Epithelial cell of esophagus (primary cell): ENCODE measurements around the gene ZDHHC11B.
A peak's percentile ranks its signal among the peaks of the same experiment; 100 is the strongest.
"Not testable (repeated sequence)": the region's sequence is repeated elsewhere in the genome, so short reads cannot be mapped to it uniquely, and the experiment has no call there.

Experiments
- DNase-seq: peaks from one replicate; pipeline ENCODE4 v3.0.0; 2010; ENCODE audit warnings: low read depth
- H3K4me3 ChIP-seq: 2 replicates; pipeline ENCODE4 v1.5.1; 2011; ENCODE audit warnings: mild to moderate bottlenecking, low read length, control low read depth
- TF ChIP-seq, protein P1 (sequence below): IDR thresholded peaks from 2 replicates; pipeline ENCODE4 v1.5.1; 2011; ENCODE audit warnings: low read depth, mild to moderate bottlenecking, low read length, control low read depth, inconsistent platforms; ENCODE audit not compliant: insufficient read depth; ENCODE audit errors: missing control alignments

Gene ZDHHC11B

DNA sequence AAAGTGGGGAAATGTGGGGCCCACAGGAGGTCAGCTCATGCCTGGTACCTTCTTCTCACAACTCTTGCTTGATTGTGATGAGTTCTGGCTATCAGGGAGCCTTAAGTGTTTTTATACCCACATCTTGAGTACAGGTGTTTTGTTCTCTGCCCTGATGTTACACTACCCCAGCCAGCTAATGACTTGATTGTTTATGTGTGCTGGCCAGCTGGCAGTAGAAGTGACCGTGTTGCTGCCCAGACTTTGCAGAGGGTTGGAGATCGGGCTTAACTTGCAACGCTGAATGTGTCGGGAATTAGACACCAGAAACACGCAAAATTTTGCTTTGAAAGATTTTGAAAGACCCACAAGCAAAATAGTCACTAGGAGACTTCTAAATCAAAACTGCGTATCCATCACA lies 16.9 kb upstream of the ZDHHC11B start:
- H3K4me3 ChIP-seq = no peak overlapping the region
- no peak for DNase-seq
- TF ChIP-seq, protein P1, sequence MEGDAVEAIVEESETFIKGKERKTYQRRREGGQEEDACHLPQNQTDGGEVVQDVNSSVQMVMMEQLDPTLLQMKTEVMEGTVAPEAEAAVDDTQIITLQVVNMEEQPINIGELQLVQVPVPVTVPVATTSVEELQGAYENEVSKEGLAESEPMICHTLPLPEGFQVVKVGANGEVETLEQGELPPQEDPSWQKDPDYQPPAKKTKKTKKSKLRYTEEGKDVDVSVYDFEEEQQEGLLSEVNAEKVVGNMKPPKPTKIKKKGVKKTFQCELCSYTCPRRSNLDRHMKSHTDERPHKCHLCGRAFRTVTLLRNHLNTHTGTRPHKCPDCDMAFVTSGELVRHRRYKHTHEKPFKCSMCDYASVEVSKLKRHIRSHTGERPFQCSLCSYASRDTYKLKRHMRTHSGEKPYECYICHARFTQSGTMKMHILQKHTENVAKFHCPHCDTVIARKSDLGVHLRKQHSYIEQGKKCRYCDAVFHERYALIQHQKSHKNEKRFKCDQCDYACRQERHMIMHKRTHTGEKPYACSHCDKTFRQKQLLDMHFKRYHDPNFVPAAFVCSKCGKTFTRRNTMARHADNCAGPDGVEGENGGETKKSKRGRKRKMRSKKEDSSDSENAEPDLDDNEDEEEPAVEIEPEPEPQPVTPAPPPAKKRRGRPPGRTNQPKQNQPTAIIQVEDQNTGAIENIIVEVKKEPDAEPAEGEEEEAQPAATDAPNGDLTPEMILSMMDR = no peak

DNA sequence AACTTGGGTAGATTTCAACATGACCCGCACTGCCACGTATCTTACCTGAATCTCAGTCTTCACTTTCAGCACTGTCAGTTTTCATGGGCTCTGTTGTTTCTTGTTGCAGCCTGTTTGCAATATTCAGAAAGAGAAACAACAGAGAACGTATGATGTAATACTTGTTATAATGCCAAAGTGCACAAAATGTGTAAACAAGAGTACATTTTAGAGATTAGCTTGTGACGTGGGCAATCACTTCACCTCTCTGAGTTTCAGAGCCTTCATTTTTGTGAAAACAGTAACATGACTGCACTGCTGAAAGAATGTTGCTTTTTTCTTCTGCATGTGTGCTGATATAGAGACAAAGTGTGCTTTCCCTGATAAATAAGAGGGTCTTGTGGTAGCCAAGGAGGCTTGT lies 16.5 kb upstream of the ZDHHC11B start:
- not testable (repeated sequence) for DNase-seq

DNA sequence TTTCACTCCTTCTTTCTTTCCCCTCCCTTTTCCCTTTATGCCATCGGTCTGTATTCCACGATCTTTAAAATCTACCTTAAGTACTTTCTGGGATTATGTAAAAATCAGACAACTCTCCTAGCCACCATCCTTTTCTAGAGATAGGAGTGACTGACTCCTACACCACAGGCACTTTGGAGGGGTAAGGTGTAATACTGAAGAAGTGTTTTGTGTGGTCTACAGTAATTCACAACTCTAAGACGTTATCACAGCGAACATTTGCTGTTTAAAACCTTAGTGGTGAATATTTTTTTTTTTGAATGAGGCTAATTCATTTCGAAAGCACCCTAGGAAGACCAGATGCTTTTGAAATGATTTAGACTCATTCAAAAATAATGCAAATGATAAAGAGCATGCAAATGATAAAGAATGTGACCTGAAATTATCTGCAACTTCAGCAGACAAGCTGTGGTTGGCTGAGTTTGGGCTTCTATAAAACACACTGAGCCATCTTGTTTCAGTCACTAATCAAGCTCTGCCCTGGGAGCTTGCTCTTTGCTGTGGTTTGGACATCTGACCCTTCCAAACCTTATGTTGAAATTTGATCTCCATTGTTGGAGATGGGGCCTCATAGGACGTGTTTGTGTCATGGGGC lies 14.1 kb upstream of the ZDHHC11B start:
- H3K4me3 ChIP-seq, DNase-seq: not testable (repeated sequence)

More for the DNA sequence above, 16.5 kb upstream of the ZDHHC11B start:
- not testable (repeated sequence) for H3K4me3 ChIP-seq

DNA sequence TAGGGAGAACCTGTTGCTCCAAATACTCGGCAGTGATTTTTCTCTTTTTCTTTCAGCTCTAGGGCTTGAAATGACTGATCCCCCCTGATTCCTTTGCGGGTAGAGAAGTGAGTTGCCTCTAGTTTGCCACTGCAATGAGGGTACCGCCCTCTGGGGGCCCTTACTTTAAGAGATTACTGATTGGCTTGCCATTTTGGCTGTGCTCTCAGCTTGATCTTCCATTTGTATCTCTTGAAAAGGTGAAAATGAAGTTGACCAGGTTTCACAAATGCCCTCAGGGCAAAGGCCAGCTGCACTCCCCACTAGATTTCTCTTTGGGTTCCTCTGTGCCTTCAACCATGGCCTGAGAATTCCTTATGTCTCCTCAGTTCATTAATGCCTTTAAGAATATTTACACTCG lies 13.5 kb upstream of the ZDHHC11B start:
- DNase-seq = not testable (repeated sequence)

DNA sequence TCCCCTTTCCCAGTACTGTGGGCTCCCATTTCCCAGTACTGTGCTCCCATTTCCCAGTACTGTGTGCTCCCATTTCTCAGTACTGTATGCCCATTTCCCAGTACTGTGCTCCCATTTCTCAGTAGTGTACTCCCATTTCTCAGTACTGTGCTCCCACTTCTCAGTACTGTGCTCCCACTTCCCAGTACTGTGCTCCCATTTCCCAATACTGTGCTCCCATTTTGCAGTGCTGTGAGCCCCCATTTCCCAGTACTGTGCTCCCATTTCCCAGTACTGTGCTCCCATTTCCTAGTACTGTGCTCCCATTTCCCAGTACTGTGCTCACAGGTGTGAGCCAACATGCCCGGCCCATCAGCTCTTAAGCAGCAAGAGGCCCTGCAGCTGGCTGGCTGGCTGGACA lies 11.3 kb upstream of the ZDHHC11B start:
- not testable (repeated sequence) for DNase-seq, H3K4me3 ChIP-seq

More for the DNA sequence above, 13.5 kb upstream of the ZDHHC11B start:
- H3K4me3 ChIP-seq = not testable (repeated sequence)

DNA sequence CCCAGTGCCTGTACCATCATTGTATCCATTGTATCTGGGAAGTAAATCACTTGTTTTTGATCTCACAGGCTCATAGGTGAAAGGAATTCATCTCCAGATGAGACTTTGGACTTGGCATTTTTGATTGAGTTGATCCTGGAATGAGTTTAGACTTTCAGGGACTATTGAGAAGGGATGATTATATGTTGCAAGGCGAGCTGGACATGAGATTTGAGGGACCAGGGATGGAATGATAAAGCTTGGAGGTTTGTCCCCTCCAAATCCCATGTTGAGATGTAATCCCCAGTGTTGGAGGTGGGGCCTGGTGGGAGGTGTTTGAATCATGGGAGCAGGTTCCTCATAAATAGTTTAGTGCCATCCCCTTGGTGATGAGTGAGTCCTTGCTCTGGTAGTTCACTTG lies 10.4 kb upstream of the ZDHHC11B start:
- not testable (repeated sequence) for H3K4me3 ChIP-seq, DNase-seq

DNA sequence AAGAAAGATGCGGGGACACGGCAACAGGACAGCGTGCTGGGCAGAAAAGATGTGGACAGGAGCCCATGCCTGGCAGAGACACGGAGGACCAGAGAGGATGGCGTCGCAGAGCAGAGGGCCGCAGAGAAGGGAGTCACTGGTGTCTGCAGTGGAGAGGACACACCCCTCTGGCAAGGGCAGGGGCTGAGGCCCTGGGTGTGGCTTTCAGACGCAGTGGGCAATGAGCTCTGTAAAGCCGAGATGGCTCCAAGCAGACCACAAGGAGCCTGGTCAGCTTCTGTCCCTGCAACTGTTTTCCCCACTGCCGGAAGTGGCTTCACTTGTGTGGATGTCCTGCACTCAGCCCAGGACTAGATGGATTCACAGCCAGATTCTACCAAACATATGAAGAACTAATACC lies 4.2 kb upstream of the ZDHHC11B start:
- not testable (repeated sequence) for DNase-seq

DNA sequence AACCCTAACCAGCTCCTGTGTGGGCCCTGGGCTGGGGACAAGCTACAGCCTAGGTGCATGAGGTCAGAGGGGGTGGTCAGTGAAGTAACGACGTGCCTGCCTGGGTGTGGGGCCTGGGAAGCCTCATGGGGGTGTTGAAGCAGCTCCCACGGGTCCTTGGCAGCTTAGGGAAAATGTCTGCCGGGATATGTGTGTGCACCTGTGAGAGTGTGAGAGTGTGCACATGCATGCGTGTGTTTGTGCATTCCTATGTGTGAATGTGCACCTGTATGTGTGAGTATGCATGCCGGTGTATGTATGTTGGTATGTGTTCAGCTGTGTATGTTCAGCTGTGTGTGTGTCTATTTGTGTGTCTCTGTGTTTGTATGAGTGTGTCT lies 3.3 kb upstream of the ZDHHC11B start:
- not testable (repeated sequence) for H3K4me3 ChIP-seq, DNase-seq

More for the DNA sequence above, 4.2 kb upstream of the ZDHHC11B start:
- H3K4me3 ChIP-seq = not testable (repeated sequence)

DNA sequence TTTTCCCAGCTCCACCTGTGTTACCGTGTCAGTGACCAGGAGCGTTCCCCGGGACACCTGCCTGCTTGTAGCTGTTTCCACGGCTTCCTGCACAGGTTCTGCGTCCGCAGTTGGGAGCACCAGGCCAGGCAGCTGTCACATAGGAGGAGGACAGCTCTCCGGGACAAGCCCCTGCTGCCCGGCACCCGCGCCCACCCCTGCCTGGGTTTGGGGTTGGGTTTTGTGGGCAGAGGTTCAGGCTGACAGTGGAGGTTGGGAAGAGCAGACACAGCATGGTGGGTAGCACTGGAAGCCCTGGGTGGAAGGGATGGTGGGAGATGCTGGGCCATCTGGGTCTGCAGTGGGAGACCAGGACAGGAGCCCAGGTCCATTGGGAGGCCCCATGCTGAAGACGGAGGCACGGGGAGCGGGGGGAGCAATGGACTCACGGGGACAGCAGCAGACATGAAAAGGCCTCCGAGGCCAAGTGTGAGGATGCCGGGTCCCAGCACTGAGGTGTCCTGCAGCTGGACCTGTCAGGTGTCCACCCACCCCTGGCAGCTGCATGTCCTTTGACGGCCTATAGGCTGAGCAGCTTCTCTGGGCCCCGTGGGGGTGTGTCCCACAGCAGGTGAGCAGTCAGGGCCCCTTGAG lies 2.8 kb upstream of the ZDHHC11B start:
- not testable (repeated sequence) for H3K4me3 ChIP-seq, DNase-seq

DNA sequence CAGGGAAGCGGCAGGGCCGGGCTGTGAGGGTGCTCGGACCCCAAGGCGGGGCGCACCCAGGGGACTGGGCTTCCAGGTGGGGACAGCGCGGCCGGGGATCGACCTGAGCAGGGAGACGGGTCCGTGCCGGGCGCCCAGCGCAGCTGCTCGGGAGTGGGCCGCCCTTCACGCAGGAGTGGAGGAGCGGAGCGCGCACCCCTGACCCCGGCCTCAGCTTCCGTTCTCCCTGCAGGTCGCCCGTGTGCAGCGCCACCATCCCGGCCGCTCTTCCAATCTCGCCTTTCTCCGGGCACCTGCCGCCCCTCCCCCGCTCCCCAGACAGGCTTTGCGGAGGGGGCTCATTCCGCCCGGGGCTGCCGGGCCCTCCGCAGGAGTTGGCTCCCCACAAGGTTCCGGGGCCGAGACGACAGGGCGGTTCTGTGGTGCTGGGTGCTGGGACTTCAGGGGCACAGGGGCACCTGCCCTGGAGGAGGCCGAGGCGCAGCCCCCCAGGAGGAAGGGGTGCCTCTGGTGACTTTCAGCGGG lies 714 bp upstream of the ZDHHC11B start:
- peak overlapping the region; percentile 38 for H3K4me3 ChIP-seq
- DNase-seq = not testable (repeated sequence)

DNA sequence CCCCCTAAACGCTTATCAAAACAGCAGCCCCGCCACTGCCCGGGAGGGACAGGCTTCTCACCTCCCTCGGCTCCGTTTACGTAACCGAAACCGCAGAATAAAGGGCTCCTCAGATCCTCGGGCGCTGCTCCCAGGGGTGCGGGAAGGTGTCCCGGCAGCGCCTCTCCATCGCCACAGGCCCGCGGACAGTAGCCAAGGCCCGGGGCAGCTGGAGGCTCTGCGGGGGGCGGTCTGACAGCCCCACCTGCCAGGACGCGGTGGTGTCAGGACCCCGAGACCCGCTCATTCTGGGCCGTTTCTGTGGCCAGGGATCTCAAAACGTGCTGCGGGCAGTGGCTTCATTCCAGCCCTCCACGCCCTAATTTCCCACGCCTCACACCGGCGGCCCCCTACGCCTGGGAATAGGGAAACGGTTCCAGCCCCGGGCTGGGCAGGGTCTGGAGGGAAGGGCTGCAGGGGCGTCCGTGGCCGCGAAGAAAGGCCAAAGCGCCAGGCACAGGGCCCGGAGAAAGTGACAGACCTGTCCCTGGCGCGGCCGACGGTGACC lies 575 bp downstream of the ZDHHC11B start:
- peak overlapping the region; percentile 49 for H3K4me3 ChIP-seq
- not testable (repeated sequence) for DNase-seq

DNA sequence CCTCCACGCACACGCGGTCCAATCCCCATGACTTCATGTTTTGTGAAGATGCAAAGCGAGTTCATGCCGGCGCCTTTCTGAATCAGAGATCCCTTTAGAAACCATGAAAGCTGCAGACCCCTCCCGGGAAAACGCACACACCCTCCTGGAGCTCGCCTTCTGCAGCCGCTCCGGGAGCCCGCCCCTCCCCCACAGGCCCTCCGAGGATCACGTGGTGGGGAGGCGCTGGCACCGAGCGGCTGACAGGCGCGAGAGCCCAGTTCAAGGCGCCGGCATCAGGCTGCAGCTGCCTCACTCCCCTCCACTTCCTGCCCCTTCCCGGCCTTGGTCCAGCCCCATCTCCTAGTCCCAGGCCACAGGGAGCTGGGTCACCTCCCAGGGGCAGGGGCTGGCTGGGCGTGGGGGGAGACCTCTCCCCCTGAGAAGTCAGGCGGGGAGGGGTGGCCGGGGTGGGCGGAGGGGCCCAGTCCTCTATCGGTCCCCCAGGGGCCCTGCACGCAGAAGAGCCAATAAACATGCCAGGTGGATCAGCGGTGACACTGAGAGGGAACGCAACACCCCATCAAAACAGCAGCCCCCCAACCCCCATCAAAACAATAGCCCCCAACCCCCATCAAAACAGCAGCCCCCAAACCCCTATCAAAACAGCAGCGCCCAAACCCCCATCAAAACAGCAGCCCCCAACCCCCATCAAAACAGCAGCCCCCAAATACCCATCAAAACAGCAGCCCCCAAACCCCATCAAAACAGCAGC lies 1.3 kb downstream of the ZDHHC11B start:
- not testable (repeated sequence) for DNase-seq
- H3K4me3 ChIP-seq = peak overlapping the region; percentile 49

DNA sequence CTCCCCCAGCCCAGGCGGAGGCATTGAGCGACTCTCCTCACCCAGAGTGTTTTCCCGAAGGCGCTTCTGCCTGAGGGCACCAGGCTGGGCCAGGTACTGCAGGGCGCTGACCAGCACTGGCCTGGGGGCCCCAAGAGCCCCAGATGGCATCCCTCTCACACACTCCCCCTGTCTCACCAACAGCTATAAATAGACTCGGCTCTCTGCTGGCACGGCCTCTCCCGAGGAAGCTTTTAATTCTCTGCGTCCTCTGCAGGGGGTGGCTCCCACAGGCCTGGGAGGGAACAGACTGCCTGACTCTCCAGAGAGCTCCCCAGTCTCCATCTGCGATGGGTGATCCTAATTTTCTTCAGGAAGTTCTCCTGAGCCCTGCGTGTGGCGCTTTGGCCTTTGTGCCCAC lies 2.2 kb downstream of the ZDHHC11B start:
- not testable (repeated sequence) for DNase-seq, H3K4me3 ChIP-seq

DNA sequence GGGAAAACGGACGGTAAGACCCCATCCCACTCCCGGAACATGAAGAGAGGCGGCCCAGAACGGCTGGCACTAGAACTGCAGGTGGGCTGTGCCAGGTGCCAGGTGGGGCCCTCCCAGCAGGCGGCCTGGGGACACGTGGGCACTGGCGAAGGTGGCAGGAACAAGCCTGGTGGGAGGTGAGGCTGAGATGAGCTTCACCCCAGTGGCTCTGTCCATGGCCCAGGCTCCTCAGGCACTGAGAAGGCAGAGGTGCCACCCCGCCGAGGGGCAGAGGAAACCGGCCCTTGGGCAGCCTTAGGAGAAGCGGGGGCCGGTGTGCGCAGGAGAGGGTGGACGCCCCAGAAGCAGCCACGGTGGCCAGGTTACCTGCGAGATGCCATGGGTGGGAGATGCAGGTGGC lies 4.0 kb downstream of the ZDHHC11B start:
- not testable (repeated sequence) for DNase-seq

DNA sequence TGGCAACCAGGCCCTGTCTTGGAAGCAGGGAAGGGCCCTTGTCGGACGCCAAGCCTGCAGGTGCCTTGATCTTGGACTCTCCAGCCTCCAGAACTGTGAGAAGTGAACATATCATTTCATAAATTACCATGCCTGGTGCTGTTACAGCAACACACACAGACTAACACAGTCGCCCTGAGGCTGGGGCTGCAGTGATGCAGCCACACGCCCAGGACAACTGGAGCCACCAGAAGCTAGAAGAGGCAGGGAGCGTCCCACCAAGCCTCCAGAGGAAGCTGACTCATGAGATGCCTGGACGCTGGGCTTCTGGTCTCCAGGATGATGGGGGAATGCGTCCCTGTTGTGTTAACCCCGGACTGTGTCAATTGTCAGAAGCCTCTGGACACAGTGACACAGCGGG lies 5.6 kb downstream of the ZDHHC11B start:
- DNase-seq = not testable (repeated sequence)

More for the DNA sequence above, 4.0 kb downstream of the ZDHHC11B start:
- H3K4me3 ChIP-seq = not testable (repeated sequence)

DNA sequence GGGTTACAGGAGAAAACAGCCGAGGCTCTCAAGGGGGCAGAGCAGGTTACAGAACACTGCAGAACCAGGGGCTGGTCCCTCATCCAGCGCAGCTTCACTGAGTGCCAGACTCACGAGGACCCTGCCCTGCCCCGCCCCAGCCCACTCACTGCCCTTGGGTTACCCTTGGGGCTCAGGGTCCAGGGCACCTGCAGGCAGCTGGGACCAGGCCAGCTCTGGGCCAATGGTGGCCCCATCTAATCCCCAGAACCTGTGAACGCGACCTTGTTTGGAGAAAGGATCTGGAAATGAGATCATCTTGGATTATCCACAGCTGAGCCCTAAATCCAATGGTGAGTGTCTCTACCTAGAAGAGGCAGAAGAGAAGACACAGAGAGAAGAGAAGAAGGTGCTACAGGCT lies 6.1 kb downstream of the ZDHHC11B start:
- not testable (repeated sequence) for H3K4me3 ChIP-seq, DNase-seq

More for the DNA sequence above, 5.6 kb downstream of the ZDHHC11B start:
- not testable (repeated sequence) for H3K4me3 ChIP-seq
